Stimulated activated CD8-positive, alpha-beta memory T cell treated with anti-CD3 and anti-CD28 coated beads, Interleukin-12 subunit alpha, Interleukin-12 subunit beta, amount 100 ng/mL, for 24 hours (primary cell): ENCODE measurements around the gene UBE2B.

ENCODE experiments used
- DNase-seq: peaks from one replicate; pipeline ENCODE4 v3.0.0-alpha.2; 2020; ENCODE audit errors: extremely low read depth

Gene UBE2B

DNA sequence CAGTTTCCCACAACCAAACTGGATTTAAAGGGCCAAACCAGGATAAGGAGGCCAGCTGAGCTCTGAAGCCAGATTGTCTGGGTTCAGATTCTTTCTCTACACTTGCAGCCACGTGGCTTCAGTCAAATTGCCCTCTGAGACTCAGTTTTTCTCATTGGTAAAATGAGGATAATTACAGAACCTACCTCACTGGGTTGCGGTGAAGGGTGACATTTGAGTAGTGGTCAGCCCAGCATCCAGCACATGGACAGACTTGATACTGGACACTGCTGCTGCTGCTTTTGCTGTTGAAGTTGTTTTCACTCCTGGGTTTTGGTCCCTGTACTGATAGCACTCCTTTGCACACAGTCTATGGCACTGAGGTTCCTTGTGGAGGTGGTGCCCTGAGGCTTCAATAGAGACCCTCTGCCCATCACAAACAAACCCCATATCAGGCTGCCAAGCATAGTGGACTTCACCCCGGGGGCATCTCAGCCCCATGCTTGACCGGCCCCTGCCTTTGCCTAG lies 66.0 kb downstream of the UBE2B start:
- DNase-seq, result no peak

DNA sequence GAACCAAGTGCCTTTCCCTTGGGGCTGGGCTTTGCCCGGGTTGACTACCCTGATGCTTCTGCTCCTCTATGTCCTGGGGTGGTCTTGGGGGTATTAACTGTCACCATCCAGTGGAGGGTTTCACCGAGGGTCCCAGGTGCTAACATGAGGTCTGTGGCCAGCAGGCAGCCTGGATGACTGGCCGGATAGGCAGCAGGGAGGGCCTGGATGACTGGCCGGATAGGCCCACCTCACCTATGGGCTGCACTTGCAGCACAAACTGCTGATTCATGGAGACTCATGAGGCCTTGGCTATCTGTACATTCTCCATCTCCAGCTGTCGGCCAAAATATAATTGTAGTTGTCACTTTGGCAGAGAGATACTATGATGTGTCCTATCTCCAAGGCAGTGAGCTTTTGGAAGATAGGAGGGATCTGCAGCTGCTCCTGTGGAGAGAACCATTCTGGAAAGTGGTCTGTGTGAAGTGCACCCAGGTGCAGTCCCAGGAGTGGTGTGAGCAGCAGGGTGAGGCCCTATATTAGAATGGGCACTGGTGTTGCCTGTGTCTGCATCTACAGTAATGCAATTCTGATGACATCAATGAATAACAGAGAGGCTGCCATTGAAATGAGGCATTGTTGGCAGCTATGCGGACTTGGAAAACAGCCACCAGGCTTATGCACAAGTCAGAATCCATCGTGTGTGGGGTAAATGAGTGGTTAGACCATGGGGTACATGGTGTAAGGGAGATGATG lies 66.6 kb downstream of the UBE2B start:
- no peak for DNase-seq

DNA sequence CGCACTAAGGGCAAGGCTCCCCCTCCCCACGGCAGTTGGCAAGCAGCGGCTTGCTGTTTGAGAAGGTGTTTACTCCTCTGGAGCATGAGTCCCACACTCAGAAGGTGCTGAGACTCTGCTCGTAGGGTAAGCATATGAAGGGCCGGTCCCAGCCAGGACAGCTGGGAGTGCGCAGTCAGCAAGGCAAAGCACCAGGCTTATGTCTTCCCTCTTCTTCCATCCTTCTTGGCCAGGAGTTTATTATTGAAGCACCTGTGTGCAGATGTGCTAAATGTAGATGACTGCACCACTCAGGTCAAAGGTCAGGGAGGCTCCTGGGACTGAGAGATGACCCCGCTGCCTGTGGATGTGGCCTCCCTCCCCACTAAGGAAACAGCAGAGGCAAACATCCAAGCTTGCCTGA lies 67.4 kb downstream of the UBE2B start:
- DNase-seq, result no peak

DNA sequence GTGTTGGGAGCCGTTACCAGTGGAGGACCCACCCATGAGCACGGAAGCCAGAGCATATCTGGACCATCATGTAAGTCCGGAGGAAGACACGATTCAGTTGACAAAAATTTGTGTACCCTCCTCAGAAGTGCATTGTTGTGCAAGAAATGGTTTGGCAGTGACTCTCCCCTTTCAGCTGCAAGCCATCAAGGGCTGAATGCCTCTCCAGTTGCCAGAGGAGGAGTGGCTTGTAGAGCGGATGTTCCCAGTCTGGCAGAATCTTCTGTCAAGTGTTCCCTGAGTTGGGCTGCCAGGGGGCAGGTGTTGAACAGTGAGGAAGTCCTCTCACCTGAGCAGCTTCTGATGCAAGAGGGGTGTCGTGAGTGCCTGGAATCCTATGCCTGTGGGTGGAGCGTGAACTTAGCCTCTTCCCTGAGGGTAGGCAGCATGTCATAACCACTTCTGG lies 67.9 kb downstream of the UBE2B start:
- no peak for DNase-seq

DNA sequence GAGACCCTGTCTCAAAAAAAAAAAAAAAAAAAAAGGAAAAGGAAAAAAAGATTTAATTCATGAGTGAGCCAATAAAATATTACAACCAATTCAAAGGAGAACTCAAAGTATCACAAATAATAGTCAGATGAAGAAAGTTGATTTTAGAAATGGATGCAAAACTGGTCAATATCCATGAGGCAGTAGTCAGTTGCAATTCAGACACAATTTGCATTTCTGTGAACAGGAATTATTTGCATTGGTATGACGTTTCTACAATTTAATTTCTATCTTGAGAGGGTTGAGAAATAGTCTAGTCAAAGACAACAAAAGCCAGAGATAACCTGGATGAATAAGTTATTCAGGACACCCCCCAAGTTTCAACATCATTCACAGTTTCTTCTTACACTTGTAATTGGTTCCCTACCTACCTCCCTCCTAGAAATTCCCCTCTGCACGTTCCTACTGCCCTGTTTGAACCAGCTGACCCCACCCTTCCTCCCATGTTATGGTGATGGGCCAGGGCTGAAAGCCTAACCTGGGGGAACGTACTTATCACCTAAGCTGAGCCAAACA lies 68.9 kb downstream of the UBE2B start:
- no peak for DNase-seq
